DMS53 treated with DMSO at 0.1 percent for 48 hours (cell line): ENCODE results near the gene KCNC1.

ENCODE experiments used
- DNase-seq: peaks from one replicate; lab custom pipeline; 2025; ENCODE audit not compliant: unreplicated experiment; lab: John Stamatoyannopoulos, UW

The KCNC1 gene

GRCh38 chr11:17752144-17752543, 17.6 kb downstream of the KCNC1 start:
- no peak for DNase-seq

DNA sequence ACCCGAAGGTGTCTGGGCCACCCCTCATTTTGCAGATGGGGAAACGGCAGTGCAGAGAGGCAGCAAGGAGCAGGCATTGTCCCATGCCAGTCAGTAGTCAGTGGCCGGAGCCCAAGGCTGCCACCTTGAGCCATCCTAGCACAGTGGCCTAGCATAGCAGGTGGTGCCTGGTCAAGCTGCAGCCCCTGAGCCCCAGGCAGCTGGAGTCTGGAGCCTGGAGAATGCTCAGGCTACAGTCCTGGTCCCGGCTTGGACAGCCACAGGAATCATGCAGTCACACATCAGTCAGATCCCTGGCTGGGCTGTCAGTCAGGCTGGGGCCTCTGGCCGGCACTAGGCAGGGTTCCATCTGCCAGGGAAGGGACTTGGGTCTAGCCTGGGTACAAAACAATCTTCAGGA, 18.6 kb downstream of the KCNC1 start:
- no peak for DNase-seq

- no peak for DNase-seq
These were observed 19.1 kb downstream of the KCNC1 start for GRCh38 chr11:17753641-17754040.

DNA sequence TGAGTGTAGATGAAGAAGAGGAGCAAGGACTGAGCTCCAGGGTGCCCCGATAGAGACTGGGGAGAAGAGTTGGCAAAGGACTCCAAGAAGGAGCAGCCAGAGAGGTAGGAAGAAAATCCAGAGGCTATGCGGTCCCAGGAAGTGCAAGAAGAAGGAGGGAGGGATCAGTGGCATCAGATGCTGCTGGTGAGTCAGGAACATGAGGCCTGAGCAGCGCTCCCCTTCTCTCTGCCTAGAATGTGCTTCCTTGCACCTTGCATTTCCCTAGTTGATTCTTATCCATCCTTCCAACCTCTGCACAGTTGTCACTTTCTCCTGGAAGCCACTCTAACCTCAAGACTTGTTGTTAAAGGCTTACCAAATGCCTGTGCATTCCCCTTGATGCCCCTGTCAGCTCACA, 21.3 kb downstream of the KCNC1 start:
- no peak for DNase-seq

DNA sequence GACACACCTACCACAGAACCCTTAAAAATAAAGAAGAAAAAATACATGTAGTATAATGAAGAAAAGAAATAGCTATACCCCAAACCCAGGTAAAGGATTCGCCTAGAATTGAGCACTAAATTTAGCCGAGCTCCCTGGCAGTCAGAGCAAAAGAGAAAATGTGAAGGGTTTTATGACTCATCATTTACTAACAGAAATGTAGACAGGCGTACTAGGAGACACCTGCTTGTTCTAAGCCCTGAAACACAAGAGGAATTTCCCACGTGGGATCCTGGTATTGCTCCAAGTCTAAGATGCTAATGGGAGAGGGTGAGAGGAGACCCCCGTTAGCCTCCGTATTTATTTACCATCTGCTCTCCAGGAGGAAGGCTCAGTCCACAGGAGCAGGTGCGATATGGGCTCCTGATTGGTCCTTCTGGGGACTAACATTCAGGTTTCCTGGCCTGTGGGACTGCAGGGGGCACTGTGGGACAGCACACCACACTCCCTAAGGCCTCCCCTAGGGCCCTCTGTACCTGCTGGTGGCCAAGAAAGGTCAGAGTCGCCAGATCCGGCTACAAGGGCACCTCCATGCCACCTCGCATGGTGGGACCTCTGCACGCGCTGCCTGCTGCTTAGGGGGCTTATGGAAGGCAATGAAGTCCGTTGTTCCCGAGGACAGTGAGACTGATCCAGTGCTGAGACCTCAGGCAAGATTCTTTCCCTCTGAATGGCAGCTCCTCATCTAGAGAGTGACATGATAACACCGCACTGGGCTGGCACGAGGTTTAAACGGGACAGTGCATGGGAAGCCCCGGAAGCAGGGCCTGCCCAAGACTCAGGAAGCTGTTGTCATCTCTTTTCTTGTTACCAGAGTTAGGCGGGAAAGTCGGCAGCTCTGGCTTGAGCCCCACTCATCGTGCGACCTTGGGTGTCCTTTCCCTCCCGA, 25.8 kb downstream of the KCNC1 start:
- peak; percentile 95 for DNase-seq

GRCh38 chr11:17762309-17762974, 27.9 kb downstream of the KCNC1 start:
- DNase-seq: no peak

DNA sequence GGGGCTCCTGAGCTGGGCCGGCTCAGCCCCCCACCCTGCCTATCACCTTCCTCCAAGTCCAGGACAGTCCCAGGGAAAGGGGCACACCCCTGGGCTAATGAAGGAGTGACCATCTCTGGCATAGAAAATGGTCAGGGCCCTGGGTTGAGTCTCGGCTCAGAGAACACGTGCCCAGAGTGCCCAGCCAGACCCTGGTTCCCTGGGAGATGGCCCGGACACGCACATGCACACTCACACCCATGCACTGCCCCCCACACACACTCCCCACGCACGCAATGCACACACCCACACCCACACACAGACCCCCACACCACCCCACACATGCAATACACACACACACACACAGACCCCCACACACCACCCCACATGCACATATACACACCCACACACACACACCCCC, 28.7 kb downstream of the KCNC1 start:
- no peak for DNase-seq

- no peak for DNase-seq
These were observed 29.1 kb downstream of the KCNC1 start for GRCh38 chr11:17763703-17764102.

DNA sequence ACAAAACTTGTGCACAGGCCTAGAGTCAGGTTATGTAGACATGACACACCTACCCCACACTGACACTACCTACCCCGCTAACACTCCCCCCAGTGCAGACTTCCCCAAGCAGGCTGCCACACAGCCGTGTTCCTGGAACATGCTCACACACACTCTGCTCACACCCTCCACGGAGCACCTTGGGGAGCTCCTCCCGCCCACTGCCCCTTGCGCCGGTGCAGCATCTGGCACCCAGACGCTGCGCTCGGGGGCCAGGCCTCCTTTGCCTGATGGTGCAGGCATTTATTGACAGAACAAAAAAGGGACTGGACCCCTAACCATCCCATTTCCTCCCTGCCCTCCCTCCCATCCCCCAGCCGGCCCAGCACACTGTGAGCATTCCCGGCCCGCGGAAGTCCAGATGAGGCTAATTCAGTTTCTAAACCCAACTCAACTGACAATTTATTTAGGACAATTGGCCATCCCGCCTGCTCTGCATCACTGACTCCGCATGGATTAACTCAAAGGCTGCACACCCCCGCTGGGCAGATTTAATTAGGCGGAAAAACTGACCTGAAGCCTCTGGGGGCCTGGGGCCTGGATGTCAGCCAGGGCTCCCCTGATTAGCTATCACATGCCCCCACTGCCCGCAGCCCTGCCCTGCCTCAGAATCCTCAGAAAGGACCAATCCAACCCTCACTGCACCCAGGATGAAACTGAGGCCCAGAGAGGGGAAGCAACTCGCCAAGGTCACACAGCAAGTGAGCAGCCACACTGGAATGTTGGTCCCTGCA, 30.1 kb downstream of the KCNC1 start:
- DNase-seq: no peak

GRCh38 chr11:17765356-17766072, 30.9 kb downstream of the KCNC1 start:
- DNase-seq: no peak

DNA sequence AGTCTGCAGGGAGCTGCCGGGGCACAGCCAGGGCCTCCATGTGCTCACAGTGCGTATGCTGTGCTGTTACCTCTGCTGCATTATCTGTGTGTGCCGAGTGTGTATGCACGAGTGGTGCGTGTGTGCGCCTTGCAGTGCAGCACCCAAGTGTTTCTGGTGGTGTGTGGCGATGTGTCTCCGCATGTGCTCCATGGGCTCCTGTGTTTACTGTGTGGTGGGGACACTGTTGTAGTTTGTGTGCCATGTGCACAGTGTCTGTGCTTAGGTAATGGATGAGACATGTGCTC, 31.4 kb downstream of the KCNC1 start:
- DNase-seq: no peak

- DNase-seq: no peak
These were observed 32.0 kb downstream of the KCNC1 start for GRCh38 chr11:17766590-17766989.

GRCh38 chr11:17767301-17767885, 32.8 kb downstream of the KCNC1 start:
- DNase-seq: no peak

DNA sequence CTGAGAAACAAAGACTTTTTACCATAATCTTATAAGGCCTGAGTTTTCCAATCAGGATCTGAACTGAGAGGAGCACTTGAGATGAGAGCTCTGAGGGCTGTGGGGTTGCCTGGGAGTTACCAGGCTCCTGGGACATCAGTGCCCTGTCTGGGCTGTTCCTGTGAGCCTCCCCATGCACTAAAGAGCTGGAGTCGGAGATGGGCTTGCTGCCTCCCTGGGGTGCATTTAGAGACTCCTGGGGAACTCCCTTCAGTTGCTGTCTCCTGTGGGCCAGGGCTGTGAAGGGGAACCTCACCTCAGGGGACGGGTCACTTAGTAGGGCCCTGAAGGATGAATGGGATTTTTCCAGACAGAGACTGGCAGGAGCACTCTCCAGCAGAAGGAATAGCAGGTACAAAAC, 33.3 kb downstream of the KCNC1 start:
- DNase-seq: no peak

DNA sequence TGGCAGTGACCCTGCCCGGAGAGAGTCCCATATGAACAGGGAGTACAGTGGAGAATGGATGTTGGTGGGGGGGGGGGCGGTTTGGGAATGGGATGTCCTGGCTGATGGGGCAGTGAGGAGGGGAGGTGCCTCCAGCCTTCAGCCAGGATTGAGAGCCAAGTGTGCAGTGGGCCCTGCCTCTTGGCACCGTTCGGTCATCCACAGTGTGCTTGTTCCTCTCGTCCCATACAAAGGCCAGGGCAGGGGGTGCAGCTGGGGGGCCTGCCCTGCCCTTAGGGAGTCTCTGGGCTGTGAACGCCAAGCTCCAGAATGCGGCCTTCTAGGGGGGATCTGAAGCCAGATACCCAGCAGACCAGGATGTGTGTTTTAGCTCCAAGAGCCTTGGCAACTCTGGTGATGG, 34.0 kb downstream of the KCNC1 start:
- no peak for DNase-seq

- DNase-seq: no peak
These were observed 34.6 kb downstream of the KCNC1 start for GRCh38 chr11:17769218-17769617.

DNA sequence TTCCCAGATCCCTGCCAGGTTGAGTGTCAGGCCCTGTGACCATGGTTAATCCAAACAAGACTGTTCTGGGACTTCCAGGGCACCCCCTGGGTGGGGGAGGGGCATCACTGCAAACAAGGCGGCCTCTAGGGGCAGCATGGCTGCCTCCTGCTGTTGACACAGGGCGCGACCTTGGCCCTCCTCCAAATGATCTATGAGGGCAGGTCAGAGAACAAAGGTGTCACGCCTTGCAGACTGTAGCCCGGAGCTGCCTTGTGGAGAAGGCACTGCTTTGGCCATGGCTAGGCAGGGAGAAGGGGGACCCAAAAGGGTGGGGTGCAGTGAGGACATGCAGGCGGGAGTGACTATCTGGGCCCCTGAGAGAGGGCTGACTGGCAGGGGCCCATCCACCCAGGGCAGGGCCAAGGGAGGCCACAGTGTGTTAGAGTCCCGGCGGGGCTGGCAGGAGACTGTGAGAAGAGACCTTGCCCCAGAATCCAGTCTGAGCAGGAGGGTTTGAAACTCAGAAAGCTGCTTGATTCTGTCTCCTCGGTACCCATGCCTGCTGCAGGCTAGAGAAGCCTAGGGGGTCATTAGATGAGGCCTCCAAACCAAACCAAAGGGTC, 35.6 kb downstream of the KCNC1 start:
- DNase-seq: peak; percentile 70

DNA sequence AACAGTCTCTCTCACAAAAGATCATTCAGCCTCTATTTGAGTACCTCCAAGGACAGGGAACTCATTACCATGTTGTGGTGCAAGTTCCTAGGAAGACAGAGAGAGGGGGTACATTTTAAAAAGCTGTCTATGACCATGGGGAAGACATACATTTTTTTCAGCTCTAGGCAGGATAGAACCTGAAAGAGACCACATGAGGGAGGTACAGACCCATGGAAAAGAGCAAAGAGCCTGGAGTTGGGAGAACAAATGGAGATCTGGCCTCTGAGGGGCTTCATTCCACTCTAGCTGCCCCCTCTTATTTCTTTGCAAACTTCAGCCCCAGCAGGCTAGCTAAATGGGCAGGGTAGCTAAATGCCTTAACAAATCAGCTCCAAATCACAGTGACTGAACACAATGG, 36.3 kb downstream of the KCNC1 start:
- no peak for DNase-seq

- no peak for DNase-seq
These were observed 36.8 kb downstream of the KCNC1 start for GRCh38 chr11:17771415-17771814.

GRCh38 chr11:17771841-17772401, 37.3 kb downstream of the KCNC1 start:
- no peak for DNase-seq
